Measurements from ENCODE around the gene FAM193A.
"Not testable (repeated sequence)": the region's sequence is repeated elsewhere in the genome, so short reads cannot be mapped to it uniquely, and the experiment has no call there.

The FAM193A gene

GRCh38 chr4:2497931-2498330, 38.5 kb upstream of the FAM193A start:
- H3K27ac ChIP-seq (ENCODE audit: low read depth, low read length) = no peak overlapping the region
- H3K27me3 ChIP-seq (ENCODE audit: control insufficient read depth in 1 of 2, insufficient read depth in 2 of 2, low read length in 2 of 2) = no peaks in the 10 kb centered on the region
- peaks cover 32 to 86% of the 10 kb centered on the region in 2 donors for H3K36me3 ChIP-seq (ENCODE audit: control insufficient read depth in 1 of 2, insufficient read depth in 2 of 2, low read length in 2 of 2)
- peaks cover 0 to 3% of the 10 kb centered on the region in 2 donors for H3K4me1 ChIP-seq (ENCODE audit: control insufficient read depth in 1 of 2, insufficient read depth in 2 of 2, low read length in 2 of 2)
- no peaks in the 10 kb centered on the region for H3K9me3 ChIP-seq (ENCODE audit: control insufficient read depth in 1 of 2, low read length in 2 of 2)
- no peak overlapping the region for H3K4me3 ChIP-seq (ENCODE audit: low read depth in 1 of 2, low read length in 2 of 2)
- H3K9ac ChIP-seq (ENCODE audit: low read depth in 1 of 2, low read length in 2 of 2) = no peak overlapping the region

GRCh38 chr4:2500547-2500946, 35.9 kb upstream of the FAM193A start:
- peaks cover 32 to 72% of the 10 kb centered on the region in 2 donors for H3K36me3 ChIP-seq (ENCODE audit: control insufficient read depth in 1 of 2, insufficient read depth in 2 of 2, low read length in 2 of 2)
- H3K27ac ChIP-seq (ENCODE audit: low read depth, low read length) = no peak overlapping the region
- peaks cover 0 to 3% of the 10 kb centered on the region in 2 donors for H3K4me1 ChIP-seq (ENCODE audit: control insufficient read depth in 1 of 2, insufficient read depth in 2 of 2, low read length in 2 of 2)

GRCh38 chr4:2501034-2501594, 35.3 kb upstream of the FAM193A start:
- H3K27me3 ChIP-seq (ENCODE audit: control insufficient read depth in 1 of 2, insufficient read depth in 2 of 2, low read length in 2 of 2) = no peaks in the 10 kb centered on the region
- no peak overlapping the region for H3K4me3 ChIP-seq (ENCODE audit: low read depth in 1 of 2, low read length in 2 of 2)
- H3K9me3 ChIP-seq (ENCODE audit: control insufficient read depth in 1 of 2, low read length in 2 of 2) = no peaks in the 10 kb centered on the region
- no peak overlapping the region for H3K27ac ChIP-seq (ENCODE audit: low read depth, low read length)
- peaks cover 28 to 70% of the 10 kb centered on the region in 2 donors for H3K36me3 ChIP-seq (ENCODE audit: control insufficient read depth in 1 of 2, insufficient read depth in 2 of 2, low read length in 2 of 2)
- H3K9ac ChIP-seq (ENCODE audit: low read depth in 1 of 2, low read length in 2 of 2) = no peak overlapping the region
- no peaks in the 10 kb centered on the region for H3K4me1 ChIP-seq (ENCODE audit: control insufficient read depth in 1 of 2, insufficient read depth in 2 of 2, low read length in 2 of 2)

More at GRCh38 chr4:2500547-2500946, 35.9 kb upstream of the FAM193A start:
- H3K27me3 ChIP-seq (ENCODE audit: control insufficient read depth in 1 of 2, insufficient read depth in 2 of 2, low read length in 2 of 2) = no peaks in the 10 kb centered on the region
- no peaks in the 10 kb centered on the region for H3K9me3 ChIP-seq (ENCODE audit: control insufficient read depth in 1 of 2, low read length in 2 of 2)
- H3K4me3 ChIP-seq (ENCODE audit: low read depth in 1 of 2, low read length in 2 of 2) = no peak overlapping the region
- H3K9ac ChIP-seq (ENCODE audit: low read depth in 1 of 2, low read length in 2 of 2) = no peak overlapping the region

- Histone ChIP-seq H3K4me3 (ENCODE audit: low read depth in 1 of 2, low read length in 2 of 2) (no peak overlapping the region), H3K4me1 (ENCODE audit: control insufficient read depth in 1 of 2, insufficient read depth in 2 of 2, low read length in 2 of 2) (no peaks in the 10 kb centered on the region), H3K9me3 (ENCODE audit: control insufficient read depth in 1 of 2, low read length in 2 of 2) (no peaks in the 10 kb centered on the region), H3K9ac (ENCODE audit: low read depth in 1 of 2, low read length in 2 of 2) (no peak overlapping the region), H3K36me3 (ENCODE audit: control insufficient read depth in 1 of 2, insufficient read depth in 2 of 2, low read length in 2 of 2) (peaks cover 32 to 57% of the 10 kb centered on the region in 2 donors), H3K27ac (ENCODE audit: low read depth, low read length) (no peak overlapping the region), H3K27me3 (ENCODE audit: control insufficient read depth in 1 of 2, insufficient read depth in 2 of 2, low read length in 2 of 2) (no peaks in the 10 kb centered on the region)
Observed at GRCh38 chr4:2503809-2504208, 32.6 kb upstream of the FAM193A start.

GRCh38 chr4:2507259-2507658, 29.2 kb upstream of the FAM193A start:
- Histone ChIP-seq H3K9me3 (ENCODE audit: control insufficient read depth in 1 of 2, low read length in 2 of 2) (no peaks in the 10 kb centered on the region), H3K36me3 (ENCODE audit: control insufficient read depth in 1 of 2, insufficient read depth in 2 of 2, low read length in 2 of 2) (peaks cover 27 to 54% of the 10 kb centered on the region in 2 donors), H3K27ac (ENCODE audit: low read depth, low read length) (no peak overlapping the region), H3K4me3 (ENCODE audit: low read depth in 1 of 2, low read length in 2 of 2) (no peak overlapping the region), H3K27me3 (ENCODE audit: control insufficient read depth in 1 of 2, insufficient read depth in 2 of 2, low read length in 2 of 2) (no peaks in the 10 kb centered on the region), H3K9ac (ENCODE audit: low read depth in 1 of 2, low read length in 2 of 2) (no peak overlapping the region), H3K4me1 (ENCODE audit: control insufficient read depth in 1 of 2, insufficient read depth in 2 of 2, low read length in 2 of 2) (no peaks in the 10 kb centered on the region)

- Histone ChIP-seq H3K9ac (ENCODE audit: low read depth in 1 of 2, low read length in 2 of 2) (no peak overlapping the region), H3K4me1 (ENCODE audit: control insufficient read depth in 1 of 2, insufficient read depth in 2 of 2, low read length in 2 of 2) (no peaks in the 10 kb centered on the region), H3K27me3 (ENCODE audit: control insufficient read depth in 1 of 2, insufficient read depth in 2 of 2, low read length in 2 of 2) (no peaks in the 10 kb centered on the region), H3K36me3 (ENCODE audit: control insufficient read depth in 1 of 2, insufficient read depth in 2 of 2, low read length in 2 of 2) (peaks cover 32 to 58% of the 10 kb centered on the region in 2 donors), H3K4me3 (ENCODE audit: low read depth in 1 of 2, low read length in 2 of 2) (no peak overlapping the region), H3K27ac (ENCODE audit: low read depth, low read length) (no peak overlapping the region), H3K9me3 (ENCODE audit: control insufficient read depth in 1 of 2, low read length in 2 of 2) (no peaks in the 10 kb centered on the region)
Observed at GRCh38 chr4:2507855-2508254, 28.6 kb upstream of the FAM193A start.

GRCh38 chr4:2510351-2511259, 25.8 kb upstream of the FAM193A start:
- H3K4me3 ChIP-seq (ENCODE audit: low read depth in 1 of 2, low read length in 2 of 2) = no peak overlapping the region
- no peaks in the 10 kb centered on the region for H3K27me3 ChIP-seq (ENCODE audit: control insufficient read depth in 1 of 2, insufficient read depth in 2 of 2, low read length in 2 of 2)
- H3K4me1 ChIP-seq (ENCODE audit: control insufficient read depth in 1 of 2, insufficient read depth in 2 of 2, low read length in 2 of 2) = no peaks in the 10 kb centered on the region
- H3K27ac ChIP-seq (ENCODE audit: low read depth, low read length) = no peak overlapping the region
- no peaks in the 10 kb centered on the region for H3K9me3 ChIP-seq (ENCODE audit: control insufficient read depth in 1 of 2, low read length in 2 of 2)
- H3K9ac ChIP-seq (ENCODE audit: low read depth in 1 of 2, low read length in 2 of 2) = no peak overlapping the region
- H3K36me3 ChIP-seq (ENCODE audit: control insufficient read depth in 1 of 2, insufficient read depth in 2 of 2, low read length in 2 of 2) = peaks cover 53 to 72% of the 10 kb centered on the region in 2 donors

- H3K4me1 ChIP-seq (ENCODE audit: control insufficient read depth in 1 of 2, insufficient read depth in 2 of 2, low read length in 2 of 2) = peaks cover 5 to 8% of the 10 kb centered on the region in 2 donors
- H3K9me3 ChIP-seq (ENCODE audit: control insufficient read depth in 1 of 2, low read length in 2 of 2) = no peaks in the 10 kb centered on the region
- peaks cover 53 to 76% of the 10 kb centered on the region in 2 donors for H3K36me3 ChIP-seq (ENCODE audit: control insufficient read depth in 1 of 2, insufficient read depth in 2 of 2, low read length in 2 of 2)
- no peak overlapping the region for H3K9ac ChIP-seq (ENCODE audit: low read depth in 1 of 2, low read length in 2 of 2)
- no peaks in the 10 kb centered on the region for H3K27me3 ChIP-seq (ENCODE audit: control insufficient read depth in 1 of 2, insufficient read depth in 2 of 2, low read length in 2 of 2)
- no peak overlapping the region for H3K4me3 ChIP-seq (ENCODE audit: low read depth in 1 of 2, low read length in 2 of 2)
- no peak overlapping the region for H3K27ac ChIP-seq (ENCODE audit: low read depth, low read length)
Observed at GRCh38 chr4:2511645-2512131, 24.8 kb upstream of the FAM193A start.

GRCh38 chr4:2512396-2513135, 23.9 kb upstream of the FAM193A start:
- Histone ChIP-seq H3K4me1 (ENCODE audit: control insufficient read depth in 1 of 2, insufficient read depth in 2 of 2, low read length in 2 of 2) (peaks cover 5 to 8% of the 10 kb centered on the region in 2 donors), H3K9ac (ENCODE audit: low read depth in 1 of 2, low read length in 2 of 2) (no peak overlapping the region), H3K27ac (ENCODE audit: low read depth, low read length) (no peak overlapping the region), H3K9me3 (ENCODE audit: control insufficient read depth in 1 of 2, low read length in 2 of 2) (no peaks in the 10 kb centered on the region), H3K36me3 (ENCODE audit: control insufficient read depth in 1 of 2, insufficient read depth in 2 of 2, low read length in 2 of 2) (peaks cover 48 to 72% of the 10 kb centered on the region in 2 donors), H3K27me3 (ENCODE audit: control insufficient read depth in 1 of 2, insufficient read depth in 2 of 2, low read length in 2 of 2) (no peaks in the 10 kb centered on the region), H3K4me3 (ENCODE audit: low read depth in 1 of 2, low read length in 2 of 2) (no peak overlapping the region)

- not testable (repeated sequence) for H3K9me3 ChIP-seq (ENCODE audit: control insufficient read depth in 1 of 2, low read length in 2 of 2); H3K9ac ChIP-seq (ENCODE audit: low read depth in 1 of 2, low read length in 2 of 2); H3K27ac ChIP-seq (ENCODE audit: low read depth, low read length); H3K4me1 ChIP-seq (ENCODE audit: control insufficient read depth in 1 of 2, insufficient read depth in 2 of 2, low read length in 2 of 2); H3K27me3 ChIP-seq (ENCODE audit: control insufficient read depth in 1 of 2, insufficient read depth in 2 of 2, low read length in 2 of 2); H3K4me3 ChIP-seq (ENCODE audit: low read depth in 1 of 2, low read length in 2 of 2)
- H3K36me3 ChIP-seq (ENCODE audit: control insufficient read depth in 1 of 2, insufficient read depth in 2 of 2, low read length in 2 of 2) = peaks cover 42 to 62% of the 10 kb centered on the region in 2 donors
Observed at GRCh38 chr4:2514193-2514592, 22.3 kb upstream of the FAM193A start.
